Subcutaneous abdominal adipose tissue (tissue), 5 donors: ENCODE measurements around the gene MTCH2.

Source experiments
- H3K27ac ChIP-seq: one replicate; pipeline ENCODE4 v1.7.0; 2013; ENCODE audit warnings: low read depth, mild to moderate bottlenecking, inconsistent platforms, low read length, moderate library complexity
- H3K27me3 ChIP-seq, 5 donors: one replicate each; pipeline ENCODE4 v1.7.0; 2013; ENCODE audit warnings: low read length in 5 of 5, inconsistent platforms in 1 of 5; ENCODE audit not compliant: control insufficient read depth in 5 of 5, insufficient read depth in 4 of 5
- H3K36me3 ChIP-seq, 5 donors: one replicate each; pipeline ENCODE4 v1.7.0; 2013; ENCODE audit warnings: low read length in 5 of 5; ENCODE audit not compliant: control insufficient read depth in 5 of 5, insufficient read depth in 5 of 5
- H3K4me1 ChIP-seq, 5 donors: one replicate each; pipeline ENCODE4 v1.7.0; 2013; ENCODE audit warnings: low read length in 5 of 5, mild to moderate bottlenecking in 3 of 5, moderate library complexity in 1 of 5; ENCODE audit not compliant: control insufficient read depth in 5 of 5, insufficient read depth in 5 of 5
- H3K4me3 ChIP-seq, 5 donors: one replicate each; pipeline ENCODE4 v1.7.0; 2013; ENCODE audit warnings: low read length in 5 of 5, low read depth in 1 of 5
- H3K9ac ChIP-seq, 5 donors: one replicate each; pipeline ENCODE4 v1.7.0; 2013; ENCODE audit warnings: low read length in 5 of 5, mild to moderate bottlenecking in 4 of 5, moderate library complexity in 3 of 5
- H3K9me3 ChIP-seq, 5 donors: one replicate each; pipeline ENCODE4 v1.7.0; 2013; ENCODE audit warnings: low read length in 5 of 5; ENCODE audit not compliant: control insufficient read depth in 5 of 5
- donor health status: healthy.
- donor health status: healthy.
- donor health status: healthy.
- donor health status: healthy.
- donor health status: healthy.

Gene MTCH2

DNA sequence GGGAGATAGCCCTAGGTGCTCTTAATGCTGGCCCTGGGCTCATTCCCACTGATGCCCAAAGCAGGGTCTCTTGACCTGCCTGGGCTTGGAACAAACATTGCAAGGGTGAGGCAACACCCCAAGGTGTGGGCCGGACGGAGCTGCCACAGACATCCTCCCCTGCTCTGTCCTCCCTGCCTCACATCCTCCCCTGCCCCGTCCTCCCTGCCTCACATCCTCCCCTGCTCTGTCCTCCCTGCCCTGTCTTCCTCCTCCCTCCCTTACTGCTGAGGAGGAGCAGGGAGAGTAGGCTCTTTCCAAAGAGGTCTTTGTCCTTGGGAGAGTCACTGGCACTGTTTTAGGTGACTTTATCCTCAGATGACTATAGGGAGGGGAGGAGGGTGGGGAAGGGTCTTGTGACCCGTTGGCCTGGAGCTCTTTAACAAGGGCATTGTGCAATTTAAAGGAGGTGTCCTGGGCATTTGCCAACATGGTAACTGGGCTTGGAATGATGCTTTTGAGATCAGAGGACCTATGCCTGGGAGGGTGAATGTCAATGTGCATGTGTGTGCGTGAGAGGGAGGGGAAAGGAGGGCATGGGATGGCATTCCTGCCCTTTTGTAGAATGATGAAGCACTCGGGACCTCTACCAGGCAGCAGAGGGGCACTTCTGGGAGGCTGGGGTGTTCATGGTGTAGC, 55.2 kb downstream of the MTCH2 start:
- no peak overlapping the region for H3K27ac ChIP-seq
- peaks cover 0 to 35% (median 29%) of the 10 kb centered on the region in 5 donors for H3K36me3 ChIP-seq
- H3K4me1 ChIP-seq: peaks cover 0 to 32% (median 18%) of the 10 kb centered on the region in 5 donors
- peaks cover 0 to 4% (median 0%) of the 10 kb centered on the region in 5 donors for H3K9me3 ChIP-seq
- H3K4me3 ChIP-seq: peak overlapping the region in 3 of 5 donors; percentile 16 to 27 (median 24)
- H3K9ac ChIP-seq: no peak overlapping the region
- H3K27me3 ChIP-seq: peaks cover 0 to 14% (median under 1%) of the 10 kb centered on the region in 5 donors

DNA sequence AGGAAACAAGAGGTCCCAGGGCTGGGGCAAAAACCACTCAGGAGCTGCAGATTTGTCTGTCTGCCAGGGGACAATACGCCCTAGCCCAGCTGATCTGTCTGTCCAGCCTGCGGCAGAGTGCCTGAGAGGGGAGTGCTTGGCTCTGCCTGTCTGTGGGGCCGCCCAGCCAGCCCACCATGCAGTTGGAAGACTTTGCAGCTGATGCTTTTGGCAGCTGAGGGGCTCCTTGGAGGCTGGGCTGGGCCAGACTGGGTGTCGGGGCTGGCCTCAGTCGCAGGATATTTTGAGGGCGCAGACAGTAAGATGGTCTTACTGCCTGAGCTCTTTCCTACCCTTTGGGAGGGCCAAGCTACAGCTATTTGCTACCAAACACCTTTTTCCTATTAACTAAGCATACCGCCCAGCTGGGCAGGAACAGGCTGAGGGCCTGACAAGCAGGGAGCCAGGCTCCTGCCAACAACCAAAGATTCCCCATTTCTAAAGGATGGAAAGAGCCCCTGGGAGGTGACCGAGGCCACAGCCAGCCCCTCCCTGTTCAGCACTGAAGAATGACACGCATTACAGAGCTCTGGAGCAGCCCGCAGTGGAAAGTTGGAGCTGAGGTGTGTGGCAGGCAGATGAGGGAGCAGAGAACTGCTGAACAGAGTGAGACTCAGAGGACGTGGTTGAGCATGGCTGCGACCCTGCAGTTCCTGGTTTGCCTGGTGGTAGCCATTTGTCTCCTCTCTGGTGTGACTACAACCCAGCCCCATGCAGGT, 56.1 kb downstream of the MTCH2 start, which contains the start of gene FAM180B:
FAM180B (plus strand) TSS at position 581 of the 758 bp plus-strand sequence; CDS start at position 672, 91 bp downstream.
- Histone ChIP-seq H3K4me1 (peaks cover 0 to 32% (median 18%) of the 10 kb centered on the region in 5 donors), H3K9me3 (peaks cover 0 to 4% (median 0%) of the 10 kb centered on the region in 5 donors), H3K4me3 (peak within 1 kb of the TSS in 4 of 5 donors; percentile 1 to 27 (median 20)), H3K36me3 (peaks cover 5 to 44% (median 38%) of the 10 kb centered on the region in 5 donors), H3K27me3 (peaks cover 0 to 13% (median 0%) of the 10 kb centered on the region in 5 donors), H3K27ac (no peak within 1 kb of the TSS), H3K9ac (no peak within 1 kb of the TSS)

DNA sequence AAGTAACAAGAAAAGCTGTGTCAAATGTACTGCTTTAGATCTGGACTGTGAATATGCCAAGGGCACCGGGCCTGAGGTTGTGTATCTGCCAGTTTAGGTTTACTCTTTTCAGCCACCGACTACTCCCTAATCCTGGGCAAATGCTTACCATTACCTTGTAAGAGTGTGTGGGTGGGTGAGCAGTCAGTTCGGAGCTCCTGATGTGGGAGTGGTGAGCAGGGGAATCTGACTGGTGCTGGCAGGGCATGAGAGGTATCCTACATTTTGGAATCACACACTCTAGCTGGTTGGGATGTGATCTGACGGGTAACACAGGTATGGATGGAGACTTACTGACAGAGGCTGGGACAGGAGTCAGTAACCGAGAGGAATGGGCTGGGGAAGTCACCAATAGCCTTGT, 58.5 kb downstream of the MTCH2 start:
- Histone ChIP-seq H3K36me3 (peaks cover 5 to 56% (median 44%) of the 10 kb centered on the region in 5 donors), H3K9me3 (no peaks in the 10 kb centered on the region), H3K4me3 (no peak overlapping the region)

DNA sequence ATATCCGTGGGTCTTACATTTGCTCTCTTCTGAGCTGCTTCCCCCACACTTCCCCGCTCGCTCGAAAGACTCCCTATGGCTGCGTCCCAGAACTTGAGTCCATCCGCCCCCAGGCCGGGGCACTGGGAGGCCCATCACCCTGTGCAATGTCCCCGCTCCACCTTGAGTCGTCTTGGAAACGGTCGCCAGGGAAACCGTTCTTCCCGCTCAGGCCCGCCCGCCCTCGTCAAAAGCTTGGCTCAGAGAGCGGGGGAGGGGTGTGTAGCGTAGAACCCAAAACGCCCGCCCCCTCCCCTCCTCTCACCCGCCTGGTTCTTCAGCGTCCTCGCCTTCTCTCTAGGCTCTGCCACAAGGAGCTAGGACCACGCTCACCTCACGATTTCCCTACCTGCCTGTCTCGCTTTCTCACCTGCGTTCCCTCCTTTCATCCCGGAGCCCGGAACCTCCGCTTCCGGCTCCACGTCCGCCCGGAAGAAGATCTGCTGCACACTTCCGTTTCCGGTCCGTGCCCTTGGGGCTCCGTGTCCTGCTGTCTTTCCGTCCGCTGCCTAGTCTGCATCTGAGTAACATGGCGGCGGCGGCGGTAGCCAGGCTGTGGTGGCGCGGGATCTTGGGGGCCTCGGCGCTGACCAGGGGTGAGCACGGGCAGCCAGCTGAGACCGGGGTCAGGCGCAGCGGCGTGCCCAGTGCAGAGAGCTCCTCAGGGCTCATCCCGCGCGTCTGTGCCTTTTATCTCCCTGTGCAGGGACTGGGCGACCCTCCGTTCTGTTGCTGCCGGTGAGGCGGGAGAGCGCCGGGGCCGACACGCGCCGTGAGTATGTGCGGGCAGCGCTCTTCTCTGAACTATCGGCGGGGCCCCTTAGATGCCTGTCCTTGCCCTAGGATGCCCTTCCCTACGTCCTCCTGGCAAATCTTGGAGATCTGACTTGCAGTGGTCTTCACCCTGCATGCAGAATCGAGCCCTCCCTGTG, 63.5 kb downstream of the MTCH2 start, which contains the start of the genes KBTBD4 and NDUFS3:
KBTBD4 (minus strand) TSS at position 447 of the 971 bp plus-strand sequence; CDS start at position 428, 19 bp downstream.
NDUFS3 (plus strand) TSS at position 551 of the 971 bp plus-strand sequence; CDS start at position 569, 18 bp downstream.
- Histone ChIP-seq H3K4me3 (peak within 1 kb of the TSS; percentile 89 to 99 (median 96)), H3K4me1 (peaks cover 15 to 34% (median 29%) of the 10 kb centered on the region in 5 donors), H3K36me3 (peaks cover 8 to 57% (median 48%) of the 10 kb centered on the region in 5 donors), H3K9me3 (no peaks in the 10 kb centered on the region), H3K27me3 (no peaks in the 10 kb centered on the region), H3K27ac (peak within 1 kb of the TSS; percentile 84), H3K9ac (peak within 1 kb of the TSS; percentile 57 to 94 (median 89))

More for the DNA sequence above, 58.5 kb downstream of the MTCH2 start:
- Histone ChIP-seq H3K4me1 (peaks cover 5 to 46% (median 29%) of the 10 kb centered on the region in 5 donors), H3K9ac (no peak overlapping the region), H3K27me3 (peaks cover 0 to 1% (median 0%) of the 10 kb centered on the region in 5 donors), H3K27ac (no peak overlapping the region)

DNA sequence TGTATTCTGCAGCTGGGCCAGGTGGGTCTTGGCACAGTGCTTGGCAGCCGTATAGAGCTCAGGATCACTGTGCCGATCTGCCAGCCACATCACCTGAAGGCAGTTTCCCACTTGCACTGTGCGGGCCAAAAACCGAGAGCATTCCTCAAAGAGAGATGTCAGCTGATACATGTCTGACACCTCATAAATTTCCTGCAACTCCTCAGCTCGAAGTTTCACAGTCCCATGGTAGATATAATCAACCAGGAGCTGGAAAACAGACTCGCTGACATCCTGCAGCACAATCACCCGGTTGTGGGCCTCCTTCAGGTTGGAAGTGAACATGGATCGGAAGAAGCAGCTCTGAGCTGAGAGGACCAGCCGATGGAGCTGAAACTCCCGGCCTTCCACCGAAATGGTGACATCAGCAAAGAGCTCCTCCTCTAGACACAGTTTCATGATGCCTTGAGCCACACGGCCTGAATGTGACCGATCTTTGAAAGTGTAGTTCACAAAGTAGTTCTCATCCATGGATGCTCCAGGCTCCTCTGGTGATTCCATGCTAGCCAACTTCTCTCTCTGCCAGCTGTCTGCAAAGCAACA, 64.8 kb downstream of the MTCH2 start:
- Histone ChIP-seq H3K27ac (no peak overlapping the region), H3K4me1 (peaks cover 19 to 42% (median 41%) of the 10 kb centered on the region in 5 donors), H3K4me3 (peak overlapping the region in 4 of 5 donors; percentile 89 to 96 (median 94)), H3K9me3 (no peaks in the 10 kb centered on the region), H3K27me3 (no peaks in the 10 kb centered on the region), H3K36me3 (peaks cover 11 to 57% (median 48%) of the 10 kb centered on the region in 5 donors), H3K9ac (peak overlapping the region in 2 of 5 donors; percentile 22 to 89)

DNA sequence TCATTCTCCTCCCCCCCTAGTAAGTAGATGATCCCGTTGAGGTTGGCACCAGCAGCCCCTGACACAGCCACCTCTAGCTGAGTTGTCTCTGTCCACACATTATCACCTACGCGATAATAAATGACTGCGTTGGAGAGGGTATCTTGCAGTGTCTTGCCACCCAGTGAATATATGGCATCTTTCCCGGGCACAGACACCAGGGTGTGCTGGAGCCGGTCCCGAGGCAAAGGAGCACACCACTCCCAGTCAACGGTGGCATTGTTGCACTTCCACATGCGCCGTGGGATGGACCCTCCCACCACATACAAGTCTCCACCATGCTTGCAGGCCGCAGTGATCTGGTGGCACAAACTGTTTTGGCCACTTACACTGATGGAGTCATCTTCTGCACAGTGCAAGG, 69.0 kb downstream of the MTCH2 start:
- Histone ChIP-seq H3K27me3 (no peaks in the 10 kb centered on the region), H3K4me3 (no peak overlapping the region), H3K9ac (no peak overlapping the region), H3K27ac (no peak overlapping the region), H3K9me3 (no peaks in the 10 kb centered on the region), H3K4me1 (peaks cover 13 to 50% (median 43%) of the 10 kb centered on the region in 5 donors), H3K36me3 (peaks cover 6 to 58% (median 36%) of the 10 kb centered on the region in 5 donors)

DNA sequence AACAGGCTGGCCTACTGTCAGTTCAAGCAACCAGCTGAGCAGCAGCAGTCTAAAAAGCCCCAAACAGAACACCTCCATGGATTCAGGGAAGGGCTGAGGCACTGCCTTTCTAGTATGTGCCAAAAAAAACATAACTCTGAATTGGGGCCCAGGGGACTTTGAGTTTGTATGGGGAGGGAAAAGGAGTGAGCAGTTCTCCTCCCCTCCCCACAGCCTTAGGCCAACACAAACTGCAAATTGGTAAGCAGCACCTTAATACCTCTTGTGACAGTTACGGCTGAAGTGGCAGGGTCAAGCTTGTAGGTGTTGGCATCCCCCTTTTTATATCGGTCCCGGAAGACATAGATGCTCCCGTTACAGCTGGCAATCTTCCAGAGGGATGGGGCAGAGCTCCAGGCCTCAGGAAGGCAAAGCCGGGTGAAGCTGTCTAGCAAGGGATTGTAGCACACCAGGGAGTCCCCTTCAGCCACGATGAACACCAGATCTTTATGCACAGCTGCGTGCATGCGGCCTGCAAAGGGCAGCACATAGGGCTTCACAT, 69.6 kb downstream of the MTCH2 start:
- Histone ChIP-seq H3K27ac (peak overlapping the region; percentile 52), H3K4me3 (peak overlapping the region in 1 of 5 donors; percentile 12), H3K9me3 (no peaks in the 10 kb centered on the region), H3K27me3 (no peaks in the 10 kb centered on the region), H3K36me3 (peaks cover 6 to 58% (median 36%) of the 10 kb centered on the region in 5 donors), H3K4me1 (peaks cover 8 to 44% (median 37%) of the 10 kb centered on the region in 5 donors), H3K9ac (peak overlapping the region in 1 of 5 donors; percentile 31)

DNA sequence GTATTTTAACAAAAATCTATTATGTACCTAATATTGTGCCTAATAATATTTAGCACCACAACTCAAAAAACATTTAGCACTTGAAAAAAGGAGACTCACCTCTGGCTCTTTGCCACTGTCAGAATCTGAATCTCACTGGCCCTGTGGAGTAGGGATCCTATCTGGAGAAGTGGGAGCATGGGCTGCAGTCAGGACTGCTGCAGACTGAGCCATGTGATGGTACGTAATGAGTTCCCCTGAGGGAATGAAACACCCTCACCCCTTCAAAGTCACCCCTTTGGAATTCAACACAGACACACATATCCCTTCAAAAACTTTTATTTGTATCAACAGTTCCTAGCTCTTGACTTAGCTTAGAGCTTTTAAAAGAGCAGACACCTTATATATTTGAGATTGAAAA, 70.5 kb downstream of the MTCH2 start:
- Histone ChIP-seq H3K9ac (peak overlapping the region in 2 of 5 donors; percentile 24 to 43), H3K4me3 (no peak overlapping the region), H3K27ac (peak overlapping the region; percentile 52)

More for the DNA sequence above, 70.5 kb downstream of the MTCH2 start:
- Histone ChIP-seq H3K9me3 (no peaks in the 10 kb centered on the region), H3K27me3 (no peaks in the 10 kb centered on the region), H3K4me1 (peaks cover 4 to 39% (median 30%) of the 10 kb centered on the region in 5 donors), H3K36me3 (peaks cover 6 to 54% (median 36%) of the 10 kb centered on the region in 5 donors)
